22Rv1 (cell line): ENCODE data around the gene RAN.
"Not testable (repeated sequence)": the region's sequence is repeated elsewhere in the genome, so short reads cannot be mapped to it uniquely, and the experiment has no call there.

Experiments used
- H3K27ac ChIP-seq: fragments of 450-650 bp; 2 replicates; pipeline ENCODE4 v1.5.1; 2017
- CTCF ChIP-seq: fragments of 450-650 bp; IDR thresholded peaks from 2 replicates; pipeline ENCODE4 v1.5.1; 2017; ENCODE audit warnings: mild to moderate bottlenecking
- ZFX ChIP-seq: fragments of 450-650 bp; IDR thresholded peaks from 2 replicates; pipeline ENCODE4 v1.6.1; 2017; ENCODE audit warnings: antibody characterized with exemption, borderline replicate concordance

Gene RAN

GRCh38 chr12:130880411-130880885, 8.6 kb downstream of the RAN start:
- no peak overlapping the region for H3K27ac ChIP-seq

GRCh38 chr12:130881046-130881445, 9.2 kb downstream of the RAN start:
- H3K27ac ChIP-seq = no peak overlapping the region
- TF ChIP-seq ZFX (no peak), CTCF (no peak)

More at GRCh38 chr12:130880411-130880885, 8.6 kb downstream of the RAN start:
- TF ChIP-seq CTCF = no peak
- no peak for TF ChIP-seq ZFX

- no peak for TF ChIP-seq CTCF
- no peak for TF ChIP-seq ZFX
Observed at GRCh38 chr12:130881548-130881947, 9.7 kb downstream of the RAN start.

GRCh38 chr12:130887190-130887589, 15.3 kb downstream of the RAN start:
- not testable (repeated sequence) for H3K27ac ChIP-seq

More at GRCh38 chr12:130881548-130881947, 9.7 kb downstream of the RAN start:
- H3K27ac ChIP-seq = no peak overlapping the region

GRCh38 chr12:130904064-130904463, 32.2 kb downstream of the RAN start:
- no peak for TF ChIP-seq ZFX
- H3K27ac ChIP-seq = no peak overlapping the region

GRCh38 chr12:130904936-130905455, 33.1 kb downstream of the RAN start:
- H3K27ac ChIP-seq = not testable (repeated sequence)

- no peak overlapping the region for H3K27ac ChIP-seq
- TF ChIP-seq ZFX (no peak), CTCF (no peak)
Observed at GRCh38 chr12:130909111-130909510, 37.2 kb downstream of the RAN start.

- no peak overlapping the region for H3K27ac ChIP-seq
- TF ChIP-seq CTCF (no peak), ZFX (no peak)
Observed at GRCh38 chr12:130911193-130911592, 39.3 kb downstream of the RAN start.

- TF ChIP-seq CTCF (no peak), ZFX (no peak)
- no peak overlapping the region for H3K27ac ChIP-seq
Observed at GRCh38 chr12:130911933-130912332, 40.1 kb downstream of the RAN start.
